NCI-H128 (cell line): ENCODE measurements around the gene C16orf92.
A peak's percentile ranks its signal among the peaks of the same experiment; 100 is the strongest.
"Not testable (repeated sequence)": the region's sequence is repeated elsewhere in the genome, so short reads cannot be mapped to it uniquely, and the experiment has no call there.

ENCODE experiments used
- DNase-seq: peaks from one replicate; lab custom pipeline; 2025; ENCODE audit not compliant: unreplicated experiment; lab: John Stamatoyannopoulos, UW

Gene C16orf92

GRCh38 chr16:30004424-30004776 lies 18.6 kb upstream of the C16orf92 start:
- DNase-seq, result peak; percentile 42

DNA sequence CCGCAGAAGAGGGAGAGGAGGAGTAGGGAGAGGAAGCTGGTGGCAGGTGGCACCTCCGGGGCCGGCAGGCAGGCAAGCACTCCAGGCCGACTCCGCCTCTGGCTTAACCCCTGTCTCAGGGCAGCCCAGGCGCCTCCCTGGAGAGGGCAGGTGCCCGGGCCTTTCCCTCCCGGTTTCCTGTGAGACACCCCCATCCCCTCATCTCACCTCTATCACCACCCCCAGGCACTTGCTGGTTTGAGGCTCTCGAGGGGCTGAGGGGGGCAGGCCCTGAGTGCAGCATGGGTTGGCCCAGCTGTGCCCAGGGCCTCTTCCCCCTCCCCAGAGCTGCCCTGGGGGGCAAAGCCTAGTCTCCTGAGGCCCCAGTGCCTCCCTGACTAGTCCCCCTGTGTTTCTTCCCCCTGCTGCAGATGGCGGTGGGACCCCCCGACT lies 18.2 kb upstream of the C16orf92 start:
- DNase-seq, result peak; percentile 42

DNA sequence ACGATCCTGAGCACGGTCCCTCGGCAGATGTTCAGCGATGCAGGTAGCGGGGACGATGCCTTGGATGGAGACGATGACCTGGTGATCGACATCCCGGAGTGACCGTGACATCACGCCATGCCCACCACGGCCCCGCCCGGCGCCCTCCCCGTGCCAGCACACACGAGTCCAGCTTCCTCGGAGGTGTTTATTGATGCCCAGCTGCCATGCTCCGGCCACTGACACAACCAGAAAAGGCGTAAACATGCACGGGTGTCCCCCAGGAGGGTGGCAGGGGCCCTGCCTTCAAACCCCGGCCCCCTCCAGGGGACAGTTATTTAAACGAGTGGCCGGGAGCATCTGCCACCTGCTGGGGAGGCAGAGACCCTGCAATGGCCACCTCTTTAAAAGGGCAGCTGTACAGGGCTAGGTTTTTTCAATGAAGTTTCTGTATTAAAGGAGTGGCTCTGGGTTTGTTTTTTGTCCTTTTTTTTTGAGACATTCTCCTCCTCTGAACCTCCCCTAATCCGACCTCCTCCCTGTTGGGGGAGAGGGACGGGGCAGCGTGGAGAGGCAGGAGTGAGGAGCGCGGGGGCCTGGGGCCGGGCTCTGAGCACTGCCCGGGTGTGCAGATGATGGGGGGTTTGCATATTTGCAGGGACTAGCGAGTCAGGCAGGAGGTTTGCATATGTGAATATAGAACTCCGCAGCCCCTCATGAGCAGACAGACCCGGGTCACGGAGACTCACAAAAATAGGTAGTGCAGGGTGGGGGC lies 17.5 kb upstream of the C16orf92 start:
- DNase-seq, result no peak

DNA sequence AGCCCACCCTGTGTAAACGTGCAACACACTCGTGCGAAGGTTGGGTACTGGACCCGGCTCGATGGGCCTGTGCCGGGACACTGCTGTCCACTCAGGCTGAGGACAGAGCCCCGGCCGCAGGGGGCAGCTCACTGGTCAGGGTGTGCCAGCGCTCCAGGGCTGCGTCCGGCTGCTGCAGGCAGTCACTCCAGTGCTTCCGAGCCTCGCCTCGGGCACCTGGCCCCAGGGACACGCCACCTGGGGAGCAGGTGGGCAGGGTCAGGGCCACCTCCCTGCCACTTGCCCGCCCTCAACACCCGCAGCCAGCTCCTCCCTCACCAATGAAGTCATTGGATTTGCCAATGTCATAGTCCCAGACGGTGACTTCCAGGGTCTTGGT lies 16.9 kb upstream of the C16orf92 start:
- no peak for DNase-seq

- no peak for DNase-seq
These were observed 16.2 kb upstream of the C16orf92 start for GRCh38 chr16:30006659-30007377.

DNA sequence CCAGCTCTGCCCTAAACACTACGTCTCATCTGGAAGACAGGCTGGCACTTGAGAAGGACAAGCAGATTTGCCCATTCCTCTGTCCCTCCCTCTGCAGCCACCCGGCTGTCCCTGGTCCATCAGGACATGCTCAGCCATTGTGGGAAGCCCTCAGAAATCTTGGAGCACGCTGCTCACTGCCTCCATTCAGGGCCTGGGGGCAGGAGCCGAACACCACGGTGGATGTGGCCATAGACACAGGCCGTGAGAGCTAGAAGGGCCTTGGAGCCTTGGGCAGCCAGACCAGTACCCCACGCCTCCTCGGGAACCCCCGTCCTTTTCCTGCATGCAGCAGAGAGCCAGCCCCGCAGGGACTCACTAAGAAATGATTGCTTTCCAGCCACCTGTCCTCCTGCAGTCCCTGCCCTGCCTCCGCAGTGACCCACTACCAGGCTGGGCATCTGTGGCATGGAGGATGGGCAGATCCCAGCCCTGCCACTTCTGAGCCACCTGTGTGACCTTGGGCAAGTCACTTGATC lies 15.6 kb upstream of the C16orf92 start:
- DNase-seq, result no peak

DNA sequence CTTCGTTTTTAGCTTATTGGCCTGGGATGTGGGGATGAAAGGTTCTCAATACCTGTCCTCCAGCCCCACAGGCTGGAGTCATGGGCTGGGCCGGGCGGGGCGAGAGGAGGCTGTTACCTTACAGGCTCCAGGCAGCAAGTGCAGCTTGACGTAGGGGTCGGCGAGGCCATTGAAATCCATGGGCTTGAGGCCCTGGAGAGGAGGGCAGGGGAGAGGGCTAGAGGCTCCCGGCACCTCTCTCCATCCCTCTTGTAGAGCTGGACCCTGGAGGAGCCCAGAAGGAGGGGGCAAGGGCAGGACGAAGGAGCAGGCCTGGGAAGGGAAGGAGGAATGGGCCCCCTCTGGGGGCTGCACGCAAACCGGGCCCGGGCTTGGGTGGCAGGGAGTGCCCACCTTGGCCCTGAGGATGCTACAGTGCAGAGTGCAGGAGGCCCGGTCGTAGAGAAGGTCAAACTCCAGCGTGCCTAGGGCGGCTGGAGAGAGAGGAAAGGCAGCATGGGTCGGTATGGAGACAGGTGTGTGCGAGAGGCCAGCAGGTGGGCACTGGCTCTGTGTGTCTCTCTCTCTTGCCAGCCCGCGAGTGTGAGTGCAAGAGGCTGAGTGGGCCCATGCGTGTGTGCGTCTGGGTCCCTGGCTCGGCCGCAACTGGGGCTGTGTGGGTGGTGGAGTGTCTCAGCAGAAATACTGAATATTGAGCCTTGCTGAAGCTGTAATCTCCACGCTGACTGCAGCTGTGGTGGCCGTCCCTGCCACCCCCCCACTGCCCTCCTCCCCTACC lies 13.7 kb upstream of the C16orf92 start:
- DNase-seq, result no peak

DNA sequence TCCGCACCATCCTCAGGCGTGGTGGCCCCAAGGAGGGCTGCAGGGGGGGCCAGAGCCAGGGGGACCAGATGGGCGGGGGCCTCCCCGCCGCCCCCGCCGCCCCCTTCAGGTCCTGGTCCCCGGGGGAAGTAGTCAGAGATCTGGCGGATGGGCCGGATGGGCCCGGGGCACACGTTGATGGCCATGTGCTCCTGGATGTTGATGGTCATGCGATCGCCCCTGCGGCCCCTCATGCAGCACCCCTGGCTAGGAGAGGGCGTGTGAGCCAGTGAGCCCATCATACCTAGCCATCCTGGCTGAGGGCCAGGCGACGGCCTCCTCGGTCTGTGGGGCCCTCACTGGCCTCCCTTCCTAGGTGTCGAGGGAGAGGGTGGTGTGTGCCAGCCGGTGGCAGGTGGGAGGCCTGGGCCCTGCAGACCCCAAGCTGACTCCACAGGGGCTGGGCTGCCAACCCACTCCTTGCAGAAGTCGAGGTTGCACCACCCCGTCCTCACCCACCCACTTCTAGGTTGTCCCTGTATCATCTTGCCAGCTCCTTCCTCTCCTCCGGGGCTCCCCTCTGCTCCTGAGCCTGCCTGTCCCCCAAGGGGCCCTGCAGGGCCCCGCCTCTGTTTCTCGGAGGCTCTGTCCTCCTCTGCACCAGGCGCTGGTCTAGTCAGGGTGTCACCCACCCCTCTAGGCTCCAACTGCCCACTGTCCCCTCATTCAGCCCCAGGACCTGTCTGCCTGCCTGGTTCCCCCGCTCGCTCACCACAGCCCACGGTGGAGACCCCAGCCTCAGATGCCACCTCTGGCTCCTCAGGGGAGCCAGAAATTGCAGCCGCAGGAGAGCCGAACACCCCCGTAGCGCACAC lies 12.8 kb upstream of the C16orf92 start:
- DNase-seq, result no peak

DNA sequence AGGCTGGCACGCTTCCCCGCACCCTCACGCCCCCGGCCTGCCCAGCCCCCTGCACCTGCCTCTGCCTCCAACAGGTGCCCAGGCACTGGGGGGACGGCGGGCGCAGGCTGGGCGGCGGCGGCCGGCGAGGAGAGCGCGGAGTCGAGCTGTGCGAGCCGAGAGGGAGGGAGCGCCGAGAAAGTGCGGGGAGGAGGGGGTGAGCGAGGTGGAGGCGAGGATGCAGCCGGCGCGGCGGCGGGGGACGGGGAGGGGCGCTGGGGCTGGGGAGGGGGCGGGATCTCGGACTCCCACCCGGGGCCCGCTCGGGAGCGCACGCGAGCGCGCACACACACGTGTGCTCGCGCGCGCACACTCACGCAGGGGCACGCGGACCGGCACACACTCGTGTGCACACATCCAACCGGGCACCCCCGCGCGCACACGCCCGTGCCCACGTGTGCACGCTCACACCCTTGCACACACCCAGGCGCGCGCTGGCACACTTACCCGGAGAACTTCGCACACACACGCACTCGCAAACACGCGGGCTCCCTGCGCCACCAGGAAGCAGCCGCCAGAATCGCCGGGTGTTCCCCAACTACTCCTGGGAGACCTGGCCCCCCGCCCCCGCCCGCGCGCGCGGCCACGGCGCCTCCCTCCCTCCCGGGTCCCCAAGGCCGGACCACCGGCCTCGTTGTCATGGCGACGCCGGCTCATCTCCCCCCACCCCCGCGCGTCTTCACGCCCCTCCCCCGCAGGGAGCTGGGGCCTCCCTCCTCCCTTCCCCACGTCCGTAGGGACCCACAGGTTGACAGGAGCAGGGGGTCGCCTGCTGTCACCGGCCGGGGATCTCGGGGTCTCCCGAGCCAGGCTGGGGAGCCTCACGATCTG lies 11.9 kb upstream of the C16orf92 start, which contains the start of gene DOC2A:
DOC2A (minus strand) TSS at position 184 of the 870 bp plus-strand sequence. CDS start 805 bp downstream, outside the sequence.
- DNase-seq, result no peak

DNA sequence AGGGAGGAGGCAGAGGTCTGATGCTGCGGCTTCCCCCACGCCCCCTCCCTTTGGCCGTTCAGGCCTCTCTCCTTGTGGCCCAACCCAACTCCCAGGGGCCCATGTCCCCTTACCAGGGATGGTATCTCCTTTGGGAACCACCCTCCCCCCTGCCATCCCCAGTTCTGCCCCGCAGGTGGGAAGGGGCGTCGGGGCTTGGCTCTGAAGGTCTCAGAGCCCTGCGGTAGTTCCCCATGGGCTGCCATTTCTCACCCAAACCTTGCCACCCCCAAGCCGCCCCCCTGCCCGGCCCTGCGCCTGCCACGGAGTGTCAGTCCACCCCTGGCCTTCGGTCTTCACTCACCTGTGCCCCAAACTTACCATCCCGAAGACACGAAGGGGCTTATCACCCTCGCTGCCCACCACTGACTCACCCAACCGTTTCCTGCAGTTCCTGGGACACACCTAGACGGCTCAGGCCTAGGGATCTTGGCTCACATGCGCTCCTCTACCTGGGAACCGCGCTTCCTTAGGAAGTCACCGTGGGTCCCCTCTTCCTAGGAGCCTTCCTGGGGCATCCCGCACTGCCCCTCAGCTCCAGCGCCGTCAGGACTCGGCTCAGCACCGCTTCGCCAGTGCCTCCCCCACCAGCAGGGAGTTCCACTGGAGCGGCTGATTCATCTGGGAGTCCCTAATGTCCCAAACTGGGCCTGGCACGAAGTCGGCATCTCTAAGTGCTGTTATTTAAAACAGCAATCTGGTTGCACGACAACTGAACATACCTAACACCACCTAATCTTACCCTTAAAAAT lies 11.1 kb upstream of the C16orf92 start:
- no peak for DNase-seq

GRCh38 chr16:30012598-30012997 lies 10.4 kb upstream of the C16orf92 start:
- DNase-seq, result not testable (repeated sequence)

DNA sequence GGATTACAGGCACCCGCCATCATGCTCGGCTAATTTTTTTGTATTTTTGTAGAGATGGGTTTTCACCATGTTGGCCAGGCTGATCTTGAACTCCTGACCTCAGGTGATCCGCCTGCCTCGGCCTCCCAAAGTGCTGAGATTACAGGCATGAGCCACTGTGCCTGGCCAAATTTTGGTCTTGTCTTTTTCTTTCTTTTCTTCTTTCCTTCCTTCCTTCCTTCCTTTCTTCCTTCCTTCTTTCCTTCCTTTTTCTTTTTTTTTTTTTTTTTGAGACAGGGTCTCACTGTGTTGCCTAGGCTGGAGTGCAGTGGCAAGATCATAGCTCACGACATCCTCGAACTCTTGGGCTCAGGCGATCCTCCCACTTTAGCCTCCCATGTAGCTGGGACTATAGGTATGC lies 7.5 kb upstream of the C16orf92 start:
- not testable (repeated sequence) for DNase-seq

- no peak for DNase-seq
These were observed 6.3 kb upstream of the C16orf92 start for GRCh38 chr16:30016555-30017276.

- DNase-seq, result no peak
These were observed 5.7 kb upstream of the C16orf92 start for GRCh38 chr16:30017277-30017656.

- DNase-seq, result not testable (repeated sequence)
These were observed 5.1 kb upstream of the C16orf92 start for GRCh38 chr16:30017937-30018336.

GRCh38 chr16:30018731-30019158 lies 4.3 kb upstream of the C16orf92 start:
- no peak for DNase-seq

DNA sequence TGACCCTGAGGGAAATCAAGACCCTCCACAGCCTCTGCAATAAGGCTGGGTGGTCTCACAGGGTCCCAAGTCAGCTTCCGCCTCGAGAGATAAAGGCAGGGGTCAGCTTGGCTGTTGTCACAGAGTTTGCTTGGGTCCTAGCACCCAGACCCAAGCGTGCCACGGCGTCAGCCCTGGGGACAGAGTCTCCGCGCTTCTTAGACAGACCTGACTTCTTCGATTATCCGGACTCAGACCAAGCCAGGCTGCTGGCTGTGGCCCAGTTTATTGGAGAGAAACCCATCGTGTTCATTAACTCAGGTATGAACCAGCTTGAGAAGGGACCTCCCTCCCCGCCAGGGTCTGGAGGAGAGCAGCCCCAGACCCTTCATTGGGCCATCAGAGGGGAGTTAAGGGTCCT lies 588 bp downstream of the C16orf92 start:
- DNase-seq, result no peak

- no peak for DNase-seq
These were observed 1.5 kb downstream of the C16orf92 start for GRCh38 chr16:30024451-30024850.
